ENCODE data around the gene CREBRF.
"Not testable (repeated sequence)": the region's sequence is repeated elsewhere in the genome, so short reads cannot be mapped to it uniquely, and the experiment has no call there.

The CREBRF gene

DNA sequence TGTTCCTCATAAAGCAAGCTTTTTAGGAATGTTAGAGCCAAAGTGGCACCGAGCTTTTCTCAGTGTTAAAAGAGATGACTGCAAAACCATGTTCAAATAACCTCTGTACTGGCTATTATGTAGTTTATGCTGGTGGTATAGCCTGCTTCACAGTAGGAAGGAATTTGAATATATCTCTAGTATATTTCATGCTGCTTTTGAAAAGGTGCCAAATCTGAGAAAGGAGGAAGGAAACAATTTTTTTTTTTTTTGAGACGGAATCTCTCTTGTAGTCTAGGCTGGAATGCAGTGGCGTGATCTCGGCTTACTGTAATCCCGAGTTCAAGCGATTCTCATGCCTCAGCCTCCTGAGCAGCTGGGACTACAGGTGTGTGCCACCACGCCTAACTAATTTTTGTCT lies 13.5 kb downstream of the CREBRF start:
- ChIA-PET POLR2A (no interaction called here), CTCF (no interaction called here)
- DNase-seq (ENCODE audit: extremely low spot score), result no peak
- TF ChIP-seq FOXK2 (IDR thresholded peaks at IDR 0.05) (no peak), FOXM1 (IDR thresholded peaks at IDR 0.05; ENCODE audit: borderline replicate concordance) (no peak)

DNA sequence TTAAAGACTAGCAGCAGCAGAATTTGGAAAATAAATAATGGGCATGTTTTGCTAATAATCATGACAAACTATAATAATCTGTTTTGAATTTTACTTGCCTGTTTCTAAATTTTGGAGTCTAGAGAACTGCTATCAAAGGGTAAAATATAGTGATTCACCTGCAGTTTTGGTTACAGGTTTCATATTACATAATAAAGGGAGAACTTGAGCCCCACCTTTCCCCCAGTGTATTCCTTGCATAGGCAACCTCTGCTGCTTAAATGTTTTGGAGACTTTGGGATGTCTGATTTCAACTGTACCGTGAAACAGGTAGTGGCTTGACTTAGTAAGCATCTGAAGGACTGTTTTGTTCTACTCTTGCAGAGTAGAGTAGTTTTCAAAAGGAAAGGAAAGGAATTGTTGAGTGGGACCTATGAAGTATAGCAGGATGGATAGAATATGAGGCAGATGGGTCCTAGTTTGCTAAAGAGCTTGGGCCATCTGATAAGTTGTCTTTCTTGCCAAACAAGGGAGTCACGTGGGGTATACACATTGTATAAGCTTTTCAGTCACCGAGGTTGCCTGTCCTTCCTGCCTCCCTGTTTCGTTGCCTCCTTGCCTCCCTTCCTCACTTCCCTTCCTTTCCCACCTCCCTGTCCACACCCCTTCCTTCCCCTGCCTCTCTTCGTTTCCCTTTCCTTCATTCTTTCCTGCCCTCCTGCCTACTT lies 19.1 kb downstream of the CREBRF start:
- ChIA-PET POLR2A (no interaction called here), CTCF (no interaction called here)
- TF ChIP-seq, protein P1, sequence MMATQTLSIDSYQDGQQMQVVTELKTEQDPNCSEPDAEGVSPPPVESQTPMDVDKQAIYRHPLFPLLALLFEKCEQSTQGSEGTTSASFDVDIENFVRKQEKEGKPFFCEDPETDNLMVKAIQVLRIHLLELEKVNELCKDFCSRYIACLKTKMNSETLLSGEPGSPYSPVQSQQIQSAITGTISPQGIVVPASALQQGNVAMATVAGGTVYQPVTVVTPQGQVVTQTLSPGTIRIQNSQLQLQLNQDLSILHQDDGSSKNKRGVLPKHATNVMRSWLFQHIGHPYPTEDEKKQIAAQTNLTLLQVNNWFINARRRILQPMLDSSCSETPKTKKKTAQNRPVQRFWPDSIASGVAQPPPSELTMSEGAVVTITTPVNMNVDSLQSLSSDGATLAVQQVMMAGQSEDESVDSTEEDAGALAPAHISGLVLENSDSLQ (IDR thresholded peaks at IDR 0.05), result no peak
- TF ChIP-seq ARNT (IDR thresholded peaks at IDR 0.05), result no peak
- TF ChIP-seq FOXK2 (IDR thresholded peaks at IDR 0.05), result no peak
- TF ChIP-seq L3MBTL2 (conservative IDR thresholded peaks at IDR 0.05), result no peak
- TF ChIP-seq BHLHE40 (IDR thresholded peaks at IDR 0.05; ENCODE audit: borderline replicate concordance), result no peak
- no peak for TF ChIP-seq LEF1 (IDR thresholded peaks at IDR 0.05; ENCODE audit: borderline replicate concordance)
- no peak for DNase-seq (ENCODE audit: extremely low spot score)

DNA sequence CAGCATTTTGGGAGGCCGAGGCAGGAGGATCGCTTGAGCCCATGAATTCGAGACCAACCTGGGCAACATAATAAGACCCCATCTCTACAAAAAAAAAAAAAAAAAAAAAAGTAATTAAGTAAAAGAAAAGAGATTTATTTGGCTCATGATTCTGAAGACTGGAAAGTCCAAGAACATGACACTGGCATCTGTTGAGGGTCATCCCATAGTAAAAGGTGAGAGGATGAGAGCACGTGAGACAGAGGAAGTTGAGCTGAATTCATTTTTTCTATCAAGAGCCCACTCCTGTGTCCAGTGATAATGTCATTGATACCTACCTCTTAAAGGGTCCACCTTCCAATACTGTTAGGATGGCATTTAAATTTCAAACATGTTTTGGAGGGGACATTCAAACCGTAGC lies 19.8 kb downstream of the CREBRF start:
- POLR2A ChIA-PET, result no interaction called here
- CTCF ChIA-PET, result no interaction called here
- TF ChIP-seq TARDBP (IDR thresholded peaks at IDR 0.05) (no peak), BHLHE40 (IDR thresholded peaks at IDR 0.05; ENCODE audit: borderline replicate concordance) (no peak), ZNF384 (IDR thresholded peaks at IDR 0.05) (no peak), CTBP1 (IDR thresholded peaks at IDR 0.05; ENCODE audit: borderline replicate concordance) (no peak), NFRKB (IDR thresholded peaks at IDR 0.05) (no peak), L3MBTL2 (conservative IDR thresholded peaks at IDR 0.05) (no peak), FOXM1 (IDR thresholded peaks at IDR 0.05; ENCODE audit: borderline replicate concordance) (no peak), HDGF (IDR thresholded peaks at IDR 0.05; ENCODE audit: borderline replicate concordance) (no peak), LEF1 (IDR thresholded peaks at IDR 0.05; ENCODE audit: borderline replicate concordance) (no peak), FOXK2 (IDR thresholded peaks at IDR 0.05) (no peak), ARNT (IDR thresholded peaks at IDR 0.05) (no peak), FOXA1 (IDR thresholded peaks at IDR 0.05) (no peak)
- no peak for DNase-seq (ENCODE audit: extremely low spot score)

DNA sequence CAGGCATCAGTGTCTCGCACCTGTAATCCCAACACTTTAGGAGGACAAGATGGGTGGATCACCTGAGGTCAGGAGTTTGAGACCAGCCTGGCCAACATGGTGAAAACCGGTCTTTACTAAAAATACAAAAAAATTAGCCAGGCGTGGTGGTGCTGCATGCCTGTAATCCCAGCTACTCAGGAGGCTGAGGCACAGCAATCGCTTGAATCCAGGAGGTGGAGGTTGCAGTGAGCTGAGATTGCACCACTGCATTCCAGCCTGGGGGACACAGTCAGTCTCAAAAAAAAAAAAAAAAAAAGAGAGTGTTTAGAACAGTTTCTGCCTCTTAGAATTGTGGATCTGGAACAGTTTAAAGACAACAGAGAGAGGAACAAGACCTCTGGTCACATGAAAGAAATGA lies 20.3 kb downstream of the CREBRF start:
- POLR2A ChIA-PET; DNase-seq (ENCODE audit: extremely low spot score); CTCF ChIA-PET: not testable (repeated sequence)

DNA sequence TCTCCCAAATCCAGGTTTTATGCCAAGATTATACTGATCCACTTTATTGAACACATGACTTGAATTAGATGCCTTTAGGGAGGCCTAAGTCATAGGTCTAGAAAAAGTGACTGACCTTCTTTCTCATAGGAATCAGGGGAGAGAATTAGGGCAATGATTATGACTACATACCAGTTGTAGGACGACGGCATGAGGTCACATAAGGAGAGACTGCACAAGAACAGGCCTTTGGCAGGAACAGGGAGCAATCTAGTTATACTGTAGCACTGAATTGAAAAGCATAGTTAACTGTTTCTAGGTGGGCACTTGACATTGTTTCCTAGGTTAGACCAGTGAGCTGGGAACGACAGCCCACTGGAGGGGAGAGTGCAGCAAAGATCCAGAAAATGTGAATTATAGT lies 22.7 kb downstream of the CREBRF start:
- POLR2A ChIA-PET, result no interaction called here
- CTCF ChIA-PET, result no interaction called here
- DNase-seq (ENCODE audit: extremely low spot score), result no peak
- TF ChIP-seq ARNT (IDR thresholded peaks at IDR 0.05) (no peak), SP1 (IDR thresholded peaks at IDR 0.05) (no peak), TARDBP (IDR thresholded peaks at IDR 0.05) (no peak), LEF1 (IDR thresholded peaks at IDR 0.05; ENCODE audit: borderline replicate concordance) (no peak), SUZ12 (IDR thresholded peaks at IDR 0.05) (no peak), FOXK2 (IDR thresholded peaks at IDR 0.05) (no peak), FOXA1 (IDR thresholded peaks at IDR 0.05) (no peak)
- TF ChIP-seq, protein P1 (IDR thresholded peaks at IDR 0.05), result no peak

DNA sequence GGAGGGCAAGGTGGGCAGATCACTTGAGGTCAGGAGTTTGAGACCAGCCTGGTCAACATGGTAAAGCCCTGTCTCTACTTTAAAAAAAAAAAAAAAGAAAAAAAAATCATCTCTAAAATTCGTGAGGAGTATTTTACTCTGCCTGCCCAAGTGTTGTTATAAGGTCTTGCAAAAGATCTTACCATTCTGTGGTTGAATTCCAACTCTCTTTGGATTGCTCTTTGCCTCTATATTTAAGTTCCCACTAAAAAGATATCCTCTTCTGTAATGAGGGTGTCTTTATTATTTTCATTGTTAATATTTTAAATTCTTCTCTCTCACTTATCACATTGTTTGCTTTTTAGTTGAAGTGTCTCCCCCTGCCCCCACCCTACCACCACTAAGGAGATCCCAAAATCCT lies 33.4 kb downstream of the CREBRF start:
- no peak for TF ChIP-seq CTBP1 (IDR thresholded peaks at IDR 0.05; ENCODE audit: borderline replicate concordance)
- TF ChIP-seq LEF1 (IDR thresholded peaks at IDR 0.05; ENCODE audit: borderline replicate concordance), result no peak
- TF ChIP-seq SUZ12 (IDR thresholded peaks at IDR 0.05), result no peak
- no peak for TF ChIP-seq BHLHE40 (IDR thresholded peaks at IDR 0.05; ENCODE audit: borderline replicate concordance)
- no peak for TF ChIP-seq FOXM1 (IDR thresholded peaks at IDR 0.05; ENCODE audit: borderline replicate concordance)
- ChIA-PET CTCF (no interaction called here), POLR2A (no interaction called here)
- DNase-seq (ENCODE audit: extremely low spot score), result no peak

DNA sequence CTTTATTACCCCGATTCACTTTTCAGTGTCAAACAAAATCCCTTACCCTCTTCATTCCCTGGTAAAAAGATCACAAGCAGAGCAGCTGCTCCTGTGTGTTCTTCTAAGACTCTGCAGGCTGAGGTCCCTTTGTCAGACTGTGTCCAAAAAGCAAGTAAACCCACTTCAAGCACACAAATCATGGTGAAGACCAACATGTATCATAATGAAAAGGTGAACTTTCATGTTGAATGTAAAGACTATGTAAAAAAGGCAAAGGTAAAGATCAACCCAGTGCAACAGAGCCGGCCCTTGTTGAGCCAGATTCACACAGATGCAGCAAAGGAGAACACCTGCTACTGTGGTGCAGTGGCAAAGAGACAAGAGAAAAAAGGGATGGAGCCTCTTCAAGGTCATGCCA lies 34.5 kb downstream of the CREBRF start:
- ChIA-PET POLR2A (no interaction called here), CTCF (no interaction called here)
- no peak for DNase-seq (ENCODE audit: extremely low spot score)
- TF ChIP-seq ELF4 (IDR thresholded peaks at IDR 0.05), result no peak
- TF ChIP-seq L3MBTL2 (conservative IDR thresholded peaks at IDR 0.05), result no peak
- TF ChIP-seq FOXK2 (IDR thresholded peaks at IDR 0.05), result no peak
- TF ChIP-seq ZNF384 (IDR thresholded peaks at IDR 0.05), result no peak
- TF ChIP-seq SP1 (IDR thresholded peaks at IDR 0.05), result no peak
- no peak for TF ChIP-seq ARNT (IDR thresholded peaks at IDR 0.05)

DNA sequence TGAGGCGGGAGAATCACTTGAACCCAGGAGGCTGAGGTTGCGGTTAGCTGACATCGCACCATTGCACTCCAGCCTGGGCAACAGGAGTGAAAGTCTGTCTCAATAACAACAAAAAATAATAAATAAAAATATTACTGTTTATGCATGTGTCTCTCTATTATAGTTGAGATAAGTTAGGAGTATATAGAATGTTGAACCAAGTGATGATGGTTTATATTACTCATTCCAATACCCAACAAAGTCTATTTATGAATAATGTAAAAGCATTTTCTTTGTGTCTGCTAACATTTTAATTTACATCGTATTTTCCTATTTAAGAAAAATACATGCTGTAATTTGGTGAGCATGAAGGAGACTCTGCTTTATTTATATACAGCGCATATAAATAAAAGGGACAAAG lies 35.8 kb downstream of the CREBRF start:
- TF ChIP-seq FOXK2 (IDR thresholded peaks at IDR 0.05), result no peak
- TF ChIP-seq ARNT (IDR thresholded peaks at IDR 0.05), result no peak
- CTCF ChIA-PET, result no interaction called here
- no peak for DNase-seq (ENCODE audit: extremely low spot score)
- POLR2A ChIA-PET, result no interaction called here

DNA sequence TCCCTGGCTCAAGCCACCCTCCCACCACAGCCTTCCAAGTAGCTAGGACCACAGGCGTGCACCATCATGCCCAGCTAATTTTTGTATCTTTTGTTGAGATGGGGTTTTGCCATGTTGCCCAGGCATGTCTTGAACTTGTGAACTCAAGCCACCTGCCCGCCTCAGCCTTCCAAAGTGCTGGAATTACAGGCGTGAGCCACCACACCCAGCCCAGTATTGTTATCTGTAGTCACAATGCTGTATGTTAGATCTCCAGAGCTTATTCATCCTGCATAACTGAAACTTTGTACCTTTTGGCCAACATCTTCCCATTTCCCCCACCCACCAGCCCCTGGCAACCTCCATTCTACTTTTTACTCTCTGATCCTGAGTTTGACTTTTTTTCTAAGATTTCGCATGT lies 37.5 kb downstream of the CREBRF start:
- TF ChIP-seq ZNF384 (IDR thresholded peaks at IDR 0.05), result no peak
- no peak for TF ChIP-seq FOXA1 (IDR thresholded peaks at IDR 0.05)
- TF ChIP-seq ARNT (IDR thresholded peaks at IDR 0.05), result no peak
- no peak for TF ChIP-seq CTBP1 (IDR thresholded peaks at IDR 0.05; ENCODE audit: borderline replicate concordance)
- TF ChIP-seq LEF1 (IDR thresholded peaks at IDR 0.05; ENCODE audit: borderline replicate concordance), result no peak
- no peak for DNase-seq (ENCODE audit: extremely low spot score)
- CTCF ChIA-PET, result no interaction called here
- POLR2A ChIA-PET, result no interaction called here

Data from HEK293T (cell line).